ENCODE data around the gene IDH1. TPM values are rescaled to one million over a fixed set of nuclear protein-coding genes. Genes with fewer than 3 reads are reported as not detected.
"Not testable (repeated sequence)": the region's sequence is repeated elsewhere in the genome, so short reads cannot be mapped to it uniquely, and the experiment has no call there.

IDH1 gene
- polyA plus RNA-seq, 2 of the 4 experiments (the other 2 are of a cell fraction) = 180 to 346 TPM

- no peak for TF ChIP-seq GATA3 (IDR thresholded peaks at IDR 0.05; ENCODE audit: borderline replicate concordance)
- TF ChIP-seq ESRRA (IDR thresholded peaks at IDR 0.05; ENCODE audit: borderline replicate concordance, low read length) = no peak
- TF ChIP-seq EHF (CRISPR knock-in tag; IDR thresholded peaks at IDR 0.05) = no peak
- TF ChIP-seq NPAS2 (CRISPR knock-in tag; IDR thresholded peaks at IDR 0.05; ENCODE audit: borderline replicate concordance) = no peak
- TF ChIP-seq KDM1A (IDR thresholded peaks at IDR 0.05; ENCODE audit: low read depth) = no peak
- no peak for TF ChIP-seq RNF2 (IDR thresholded peaks at IDR 0.05; ENCODE audit: borderline replicate concordance, low read depth)
These were observed 10.5 kb upstream of the IDH1 start (continued) for GRCh38 chr2:208265371-208265800.

DNA sequence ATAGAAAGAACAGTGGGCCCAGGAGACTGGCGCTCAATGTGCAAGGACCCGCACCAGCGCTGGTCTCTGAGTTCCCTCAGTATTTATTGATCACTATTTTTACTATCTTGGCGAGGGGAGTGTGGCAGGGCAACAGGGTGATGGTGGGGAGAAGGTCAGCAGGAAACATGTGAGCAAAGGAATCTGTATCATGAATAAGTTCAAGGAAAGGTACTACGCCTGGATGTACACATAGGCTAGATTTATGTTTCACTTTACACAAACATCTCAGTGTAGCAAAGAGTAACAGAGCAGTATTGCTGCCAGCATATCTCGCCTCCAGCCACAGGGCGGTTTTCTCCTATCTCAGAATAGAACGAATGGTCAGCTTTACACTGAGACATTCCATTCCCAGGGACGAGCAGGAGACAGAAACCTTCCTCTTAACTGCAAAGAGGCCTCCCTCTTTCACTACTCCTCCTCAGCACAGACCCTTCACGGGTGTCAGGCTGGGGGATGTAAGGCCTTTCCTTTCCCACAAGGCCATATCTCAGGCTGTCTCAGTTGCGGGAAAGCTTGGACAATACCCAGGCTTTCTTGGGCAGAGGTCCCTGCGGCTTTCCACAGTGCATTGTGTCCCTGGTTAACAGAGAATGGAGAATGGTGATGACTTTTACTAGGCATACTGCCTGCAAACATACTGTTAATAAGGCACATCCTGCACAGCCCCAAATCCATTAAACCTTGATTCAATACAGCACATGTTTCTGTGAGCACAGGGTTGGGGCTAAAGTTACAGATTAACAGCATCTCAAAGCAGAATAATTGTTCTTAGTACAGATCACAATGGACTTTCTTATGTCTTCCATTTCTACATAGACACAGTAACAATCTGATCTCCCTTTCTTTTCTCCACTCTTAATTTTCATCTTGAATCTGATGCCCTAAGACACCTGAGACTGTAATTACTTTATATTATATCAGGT lies 2.3 kb upstream of the IDH1 start:
- H3K4me3 ChIP-seq; ATAC-seq; POLR2A ChIA-PET; H3K27ac ChIP-seq; H3K9me3 ChIP-seq; H3K4me2 ChIP-seq; DNase-seq (ENCODE audit: low read depth in 1 of 2, low spot score in 1 of 2); FAIRE-seq: not testable (repeated sequence)
- CTCF ChIA-PET = interaction anchor here (1.5 to 1.9 kb wide), 2 partner anchors 82 to 156 kb away, joined by 5 to 9 read pairs; no protein-coding TSS in a partner anchor
- H3K4me1 ChIP-seq = peaks cover 16% of the 10 kb centered on the region
- 78% methylated on average over 12 of the region's 12 CpGs for WGBS (ENCODE audit: missing lambda C conversion rate)

DNA sequence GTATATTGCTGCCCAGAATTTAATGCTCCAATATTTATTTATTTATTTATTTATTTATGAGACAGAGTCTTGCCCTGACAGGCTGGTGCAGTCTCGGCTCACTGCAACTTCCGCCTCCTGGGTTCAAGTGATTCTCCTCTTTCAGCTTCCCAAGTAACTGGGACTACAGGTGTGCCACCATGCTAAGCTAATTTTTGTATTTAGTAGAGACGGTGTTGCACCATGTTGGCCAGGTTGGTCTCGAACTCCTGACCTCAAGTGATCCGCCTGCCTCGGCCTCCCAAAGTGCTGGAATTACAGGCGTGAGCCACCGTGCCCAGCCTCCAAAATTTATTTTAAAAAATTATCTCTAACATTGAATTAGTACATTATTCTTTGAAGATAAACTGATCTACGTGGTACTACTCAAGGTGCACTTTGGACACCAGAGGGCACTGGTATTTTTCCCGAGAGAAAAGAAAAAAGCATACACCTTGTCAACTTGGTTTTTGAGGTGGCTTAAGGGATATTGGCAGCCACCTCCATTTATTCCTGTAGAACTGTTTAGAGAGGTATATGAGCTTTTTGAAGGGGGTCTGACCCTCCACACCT lies 1.4 kb upstream of the IDH1 start:
- H3K27ac ChIP-seq = no peak overlapping the region; a peak in 1 of 6 replicates
- peaks cover 25% of the 10 kb centered on the region for H3K4me1 ChIP-seq
- no peak for FAIRE-seq
- ATAC-seq = no peak
- no peaks in the 10 kb centered on the region for H3K9me3 ChIP-seq
- ChIA-PET CTCF (interaction anchor here (0.5 to 5.1 kb wide), 6 partner anchors 9 to 154 kb away, joined by 4 to 27 read pairs (median 6); partner anchors contain the start of gene PIKFYVE), POLR2A (no interaction called here)
- DNase-seq (ENCODE audit: low read depth in 1 of 2, low spot score in 1 of 2) = peak in 1 of 2 experiments; percentile 29
- no peak overlapping the region for H3K4me3 ChIP-seq
- peak overlapping the region; percentile 70; the same call in 2 of the 3 replicates for H3K4me2 ChIP-seq
- TF ChIP-seq BCL3 (IDR thresholded peaks at IDR 0.05) (no peak), CTCF (IDR thresholded peaks at IDR 0.05) (peak; percentile 32; the same call in 2 of the 3 replicates)
- WGBS (ENCODE audit: missing lambda C conversion rate) = 62% methylated on average over 10 of the region's 10 CpGs

DNA sequence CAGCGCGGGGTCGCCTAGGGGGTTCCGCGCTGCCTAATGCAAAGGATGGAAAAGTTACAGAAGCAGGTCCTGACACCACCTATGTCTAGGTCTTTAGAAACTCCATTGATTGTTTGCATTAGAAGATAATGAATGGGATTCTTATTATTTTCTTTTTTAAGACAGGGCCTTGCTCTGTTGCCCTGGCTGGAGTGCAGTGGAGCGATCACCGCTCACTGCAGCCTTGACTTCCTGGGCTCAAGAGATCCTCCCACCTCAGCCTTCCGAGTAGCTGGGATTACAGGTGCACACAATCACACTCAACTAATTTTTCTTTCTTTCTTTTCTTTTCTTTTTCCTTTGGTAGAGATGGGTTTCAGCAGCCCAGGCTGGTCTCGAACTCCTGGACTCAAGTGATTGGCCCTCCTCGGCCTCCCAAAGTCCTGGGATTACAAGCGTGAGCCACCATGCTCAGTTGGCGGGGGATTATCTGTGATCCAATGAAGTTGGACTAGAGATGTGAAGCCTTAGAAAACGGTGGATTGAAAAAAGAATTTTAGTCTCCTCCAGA lies 761 bp upstream of the IDH1 start:
- WGBS (ENCODE audit: missing lambda C conversion rate) = 35% methylated on average over 13 of the region's 13 CpGs
- ChIA-PET POLR2A (interaction anchor here (0.9 to 2.5 kb wide), 6 partner anchors 10 to 486 kb away, joined by 3 to 50 read pairs (median 7); partner anchors contain the start of genes FZD5 and PIKFYVE), CTCF (interaction anchor here (1.1 to 5.1 kb wide), 9 partner anchors 9 to 508 kb away, joined by 3 to 64 read pairs (median 6); partner anchors contain the start of gene PIKFYVE)
- FAIRE-seq (no peak), ATAC-seq (peak in 1 of 2 experiments; percentile 10; a peak in 3 of 6 replicates), DNase-seq (ENCODE audit: low read depth in 1 of 2, low spot score in 1 of 2) (no peak)
- no peaks in the 10 kb centered on the region for H3K9me3 ChIP-seq
- H3K27ac ChIP-seq = peak overlapping the region; percentile 86 to 90
- H3K4me2 ChIP-seq = peak overlapping the region; percentile 70
- TF ChIP-seq, protein P1, sequence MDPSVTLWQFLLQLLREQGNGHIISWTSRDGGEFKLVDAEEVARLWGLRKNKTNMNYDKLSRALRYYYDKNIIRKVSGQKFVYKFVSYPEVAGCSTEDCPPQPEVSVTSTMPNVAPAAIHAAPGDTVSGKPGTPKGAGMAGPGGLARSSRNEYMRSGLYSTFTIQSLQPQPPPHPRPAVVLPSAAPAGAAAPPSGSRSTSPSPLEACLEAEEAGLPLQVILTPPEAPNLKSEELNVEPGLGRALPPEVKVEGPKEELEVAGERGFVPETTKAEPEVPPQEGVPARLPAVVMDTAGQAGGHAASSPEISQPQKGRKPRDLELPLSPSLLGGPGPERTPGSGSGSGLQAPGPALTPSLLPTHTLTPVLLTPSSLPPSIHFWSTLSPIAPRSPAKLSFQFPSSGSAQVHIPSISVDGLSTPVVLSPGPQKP (IDR thresholded peaks at IDR 0.05; ENCODE audit: low read depth, low read length) = no peak
- TF ChIP-seq CHD4 (IDR thresholded peaks at IDR 0.05; ENCODE audit: borderline replicate concordance) = no peak
- no peak for TF ChIP-seq MAFK (IDR thresholded peaks at IDR 0.05; ENCODE audit: partially characterized antibody)
- TF ChIP-seq, protein P2, sequence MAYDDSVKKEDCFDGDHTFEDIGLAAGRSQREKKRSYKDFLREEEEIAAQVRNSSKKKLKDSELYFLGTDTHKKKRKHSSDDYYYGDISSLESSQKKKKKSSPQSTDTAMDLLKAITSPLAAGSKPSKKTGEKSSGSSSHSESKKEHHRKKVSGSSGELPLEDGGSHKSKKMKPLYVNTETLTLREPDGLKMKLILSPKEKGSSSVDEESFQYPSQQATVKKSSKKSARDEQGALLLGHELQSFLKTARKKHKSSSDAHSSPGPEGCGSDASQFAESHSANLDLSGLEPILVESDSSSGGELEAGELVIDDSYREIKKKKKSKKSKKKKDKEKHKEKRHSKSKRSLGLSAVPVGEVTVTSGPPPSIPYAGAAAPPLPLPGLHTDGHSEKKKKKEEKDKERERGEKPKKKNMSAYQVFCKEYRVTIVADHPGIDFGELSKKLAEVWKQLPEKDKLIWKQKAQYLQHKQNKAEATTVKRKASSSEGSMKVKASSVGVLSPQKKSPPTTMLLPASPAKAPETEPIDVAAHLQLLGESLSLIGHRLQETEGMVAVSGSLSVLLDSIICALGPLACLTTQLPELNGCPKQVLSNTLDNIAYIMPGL (CRISPR knock-in tag; IDR thresholded peaks at IDR 0.05; ENCODE audit: borderline replicate concordance) = no peak
- TF ChIP-seq NFE2L2 (conservative IDR thresholded peaks at IDR 0.05; ENCODE audit: low read length) = no peak
- no peak for TF ChIP-seq EHF (CRISPR knock-in tag; IDR thresholded peaks at IDR 0.05)
- TF ChIP-seq ESRRA (IDR thresholded peaks at IDR 0.05; ENCODE audit: borderline replicate concordance, low read length) = no peak
- peaks cover 31% of the 10 kb centered on the region for H3K4me1 ChIP-seq
- H3K4me3 ChIP-seq = peak overlapping the region; percentile 96
